Ureter (tissue), 1 donor: ENCODE data around the gene HOXA4. TPM values are rescaled to one million over a fixed set of nuclear protein-coding genes. Genes with fewer than 3 reads are reported as not detected.

Experiments used
- DNase-seq: peaks from one replicate; pipeline ENCODE4 v3.0.0-alpha.2; 2020; ENCODE audit warnings: low spot score
- total RNA-seq: library from RNA; stranded (reverse); gene quantifications from one replicate; pipeline ENCODE4 v1.2.4, GENCODE V29; 2023
- donor health status: DM: yes; HTN: yes; CAD: no.

Gene HOXA4
- total RNA-seq, 1 donor from 2014 or later, result 9.4 TPM

GRCh38 chr7:27094304-27095049 is 36.1 kb downstream of the HOXA4 start:
- DNase-seq, result no peak

- no peak for DNase-seq
These were observed 37.2 kb downstream of the HOXA4 start for GRCh38 chr7:27093184-27093895.

GRCh38 chr7:27092819-27093110 is 37.8 kb downstream of the HOXA4 start:
- no peak for DNase-seq

GRCh38 chr7:27091941-27092818 is 38.4 kb downstream of the HOXA4 start:
- no peak for DNase-seq

- no peak for DNase-seq
These were observed 39.5 kb downstream of the HOXA4 start for GRCh38 chr7:27091105-27091504.

GRCh38 chr7:27088002-27088922 is 42.3 kb downstream of the HOXA4 start:
- no peak for DNase-seq

GRCh38 chr7:27083646-27084045 is 46.9 kb downstream of the HOXA4 start:
- no peak for DNase-seq

GRCh38 chr7:27082171-27082570 is 48.4 kb downstream of the HOXA4 start:
- DNase-seq, result no peak

- DNase-seq, result no peak
These were observed 49.6 kb downstream of the HOXA4 start for GRCh38 chr7:27080844-27081436.

- DNase-seq, result no peak
These were observed 51.2 kb downstream of the HOXA4 start for GRCh38 chr7:27079234-27079975.

- DNase-seq, result no peak
These were observed 51.8 kb downstream of the HOXA4 start for GRCh38 chr7:27078616-27079233.

Other genes starting within 250 kb of the HOXA4 start
- gene HOXA1, start 34.8 kb downstream of the HOXA4 start, total RNA-seq, result 18.8 TPM
- 1.8 TPM for gene HOXA2, start 28.1 kb downstream of the HOXA4 start, total RNA-seq
- gene HOXA5, start 12.9 kb upstream of the HOXA4 start, total RNA-seq, result 10.4 TPM
- 8.5 TPM for gene HOXA6, start 17.0 kb upstream of the HOXA4 start, total RNA-seq
- 16.0 TPM for gene HOXA3, start 21.8 kb upstream of the HOXA4 start, total RNA-seq
- 6.3 TPM for gene HOXA7, start 25.9 kb upstream of the HOXA4 start, total RNA-seq
- gene HOXA9, start 34.8 kb upstream of the HOXA4 start, total RNA-seq, result 7.4 TPM
- gene HOXA10, start 43.6 kb upstream of the HOXA4 start, total RNA-seq, result 15.3 TPM
- gene HOXA11, start 54.5 kb upstream of the HOXA4 start, total RNA-seq, result 16.6 TPM
- 15.6 TPM for gene HOXA13, start 69.3 kb upstream of the HOXA4 start, total RNA-seq
- 5.6 TPM for gene EVX1, start 112.0 kb upstream of the HOXA4 start, total RNA-seq